HepG2 (cell line): ENCODE results near the gene POLR2M. TPM values are rescaled to one million over a fixed set of nuclear protein-coding genes. Genes with fewer than 3 reads are reported as not detected.
A peak's percentile ranks its signal among the peaks of the same experiment; 100 is the strongest.

ENCODE experiments used
- AHR ChIP-seq: IDR thresholded peaks from 2 replicates; pipeline ENCODE4 v1.6.1; 2018; ENCODE audit warnings: missing genetic modification reagents, missing compliant biosample characterization
- ETV5 ChIP-seq: IDR thresholded peaks from 2 replicates; pipeline ENCODE4 v1.6.1; 2018; ENCODE audit warnings: missing biosample characterization, missing genetic modification reagents, inconsistent platforms, borderline replicate concordance
- LBX2 ChIP-seq: sonication (generic); formaldehyde crosslinking; IDR thresholded peaks from 2 replicates; pipeline ENCODE4 v1.5.0; 2020; ENCODE audit warnings: missing genetic modification reagents, mild to moderate bottlenecking, borderline replicate concordance
- MBNL3 ChIP-seq: fragments of 250-450 bp; sonication (Bioruptor Pico); conservative IDR thresholded peaks from 2 replicates; pipeline ENCODE4 v1.8.0; 2022; ENCODE audit warnings: mild to moderate bottlenecking, inconsistent platforms
- MED13 ChIP-seq: sonication (generic); formaldehyde crosslinking; IDR thresholded peaks from 2 replicates; pipeline ENCODE4 v1.5.0; 2020; ENCODE audit warnings: missing genetic modification reagents
- NFE2 ChIP-seq: sonication (generic); formaldehyde crosslinking; IDR thresholded peaks from 2 replicates; pipeline ENCODE4 v1.4.0; 2020; ENCODE audit warnings: missing genetic modification reagents
- NFKB2 ChIP-seq: sonication (generic); formaldehyde crosslinking; IDR thresholded peaks from 2 replicates; pipeline ENCODE4 v1.4.0; 2020; ENCODE audit warnings: missing genetic modification reagents, borderline replicate concordance
- PATZ1 ChIP-seq: sonication (generic); formaldehyde crosslinking; IDR thresholded peaks from 2 replicates; pipeline ENCODE4 v1.4.0; 2020; ENCODE audit warnings: missing genetic modification reagents
- PBX2 ChIP-seq: IDR thresholded peaks from 2 replicates; pipeline ENCODE4 v1.6.1; 2016; ENCODE audit warnings: control low read depth
- SMAD1 ChIP-seq: sonication (generic); formaldehyde crosslinking; IDR thresholded peaks from 2 replicates; pipeline ENCODE4 v1.4.0; 2020; ENCODE audit warnings: missing genetic modification reagents, low read depth, mild to moderate bottlenecking, borderline replicate concordance
- TFE3 ChIP-seq: IDR thresholded peaks from 2 replicates; pipeline ENCODE4 v1.6.1; 2016
- THYN1 ChIP-seq: sonication (generic); formaldehyde crosslinking; IDR thresholded peaks from 2 replicates; pipeline ENCODE4 v1.8.1; 2023; ENCODE audit warnings: low read depth, mild to moderate bottlenecking, moderate library complexity, missing genetic modification reagents, borderline replicate concordance
- ZBTB33 ChIP-seq: sonication (generic); formaldehyde crosslinking; IDR thresholded peaks from 2 replicates; pipeline ENCODE4 v1.4.0; 2020; ENCODE audit warnings: missing genetic modification reagents
- ZHX1 ChIP-seq: sonication (generic); formaldehyde crosslinking; IDR thresholded peaks from 2 replicates; pipeline ENCODE4 v1.8.1; 2022; ENCODE audit warnings: low read depth, mild to moderate bottlenecking, missing genetic modification reagents
- ZNF230 ChIP-seq: sonication (generic); formaldehyde crosslinking; IDR thresholded peaks from 2 replicates; pipeline ENCODE4 v1.4.0; 2020; ENCODE audit warnings: mild to moderate bottlenecking, missing genetic modification reagents
- ZNF558 ChIP-seq: sonication (generic); formaldehyde crosslinking; IDR thresholded peaks from 2 replicates; pipeline ENCODE4 v1.9.0; 2022; ENCODE audit warnings: mild to moderate bottlenecking, missing genetic modification reagents, borderline replicate concordance
- ZNF788 ChIP-seq: sonication (generic); formaldehyde crosslinking; IDR thresholded peaks from 2 replicates; pipeline ENCODE4 v1.5.0; 2020; ENCODE audit warnings: mild to moderate bottlenecking, missing genetic modification reagents, borderline replicate concordance
- ZNF891 ChIP-seq: sonication (generic); formaldehyde crosslinking; IDR thresholded peaks from 2 replicates; pipeline ENCODE4 v1.5.0; 2020; ENCODE audit warnings: mild to moderate bottlenecking, missing genetic modification reagents
- polyA plus RNA-seq, 8 experiments: library from polyadenylated mRNA; depleted of rRNA in 3 of 8; stranded (reverse) in 7 of 8; unstranded in 1 of 8; fragments of >200 nt; fragmentation: Illumina TruSeq in 4 of 8; extraction: Trizol in 4 of 8; gene quantifications; 2 replicates each; pipeline versions ENCODE4 v1.2.1 to v1.2.3, GENCODE V29; 2011 to 2016; ENCODE audit warnings: low read depth in 4 of 8, missing spikeins in 1 of 8, mixed read lengths in 1 of 8; ENCODE audit not compliant: insufficient read depth in 1 of 8
- total RNA-seq, 5 experiments: library from RNA; depleted of rRNA; stranded (reverse); fragments of >200 nt; fragmentation: Illumina TruSeq; extraction: Trizol; gene quantifications; 2 replicates each; pipeline ENCODE4 v1.2.3, GENCODE V29; 2016; ENCODE audit warnings: low read depth in 1 of 5

The POLR2M gene
- total and polyA plus RNA-seq, 2 of the 13 experiments (the other 11 are each of a cell fraction or from before 2014, with no cell fraction given), result 25.9 to 48.5 TPM

- TF ChIP-seq THYN1 (CRISPR knock-in tag) (no peak), AHR (peak; percentile 24; the same call in 1 of the 2 replicates), ETV5 (CRISPR knock-in tag) (peak; percentile 78; the same call in 1 of the 2 replicates), ZHX1 (peak; percentile 76; the same call in 1 of the 2 replicates), LBX2 (CRISPR knock-in tag) (no peak), ZNF230 (CRISPR knock-in tag) (0 out of 2 replicates have a peak, but pooled peaks have one; percentile 63), MBNL3 (no peak), SMAD1 (CRISPR knock-in tag) (0 out of 2 replicates have a peak, but pooled peaks have one; percentile 36), TFE3 (peak; percentile 47; the same call in 1 of the 2 replicates), PBX2 (CRISPR knock-in tag) (no peak), NFE2 (CRISPR knock-in tag) (no peak), PATZ1 (CRISPR knock-in tag) (peak; percentile 45; the same call in 1 of the 2 replicates), NFKB2 (CRISPR knock-in tag) (peak; percentile 50; the same call in 1 of the 2 replicates), ZNF558 (0 out of 2 replicates have a peak, but pooled peaks have one; percentile 18), ZBTB33 (CRISPR knock-in tag) (no peak), MED13 (CRISPR knock-in tag) (no peak), ZNF788 (CRISPR knock-in tag) (peak; percentile 68; the same call in 1 of the 2 replicates), ZNF891 (CRISPR knock-in tag) (no peak; the same call in 1 of the 2 replicates)
These were observed at the start of gene POLR2M (continued) for GRCh38 chr15:57706405-57707209.
